D721Med (cell line): Measurements from ENCODE around the gene CDH24.

Experiments used
- DNase-seq: peaks from one replicate; pipeline ENCODE4 v3.0.0; 2011; ENCODE audit warnings: low spot score; ENCODE audit not compliant: insufficient read length
- FAIRE-seq: peaks from 2 replicates; lab custom pipeline; 2011; peaks lifted over from hg19 to GRCh38; lab: Jason Lieb, UNC
- TF ChIP-seq, protein P1 (sequence below): IDR thresholded peaks from 2 replicates; pipeline ENCODE4 v1.5.1; 2012; ENCODE audit warnings: mild to moderate bottlenecking, control low read depth; ENCODE audit not compliant: insufficient read depth; ENCODE audit errors: missing control alignments

The CDH24 gene

DNA sequence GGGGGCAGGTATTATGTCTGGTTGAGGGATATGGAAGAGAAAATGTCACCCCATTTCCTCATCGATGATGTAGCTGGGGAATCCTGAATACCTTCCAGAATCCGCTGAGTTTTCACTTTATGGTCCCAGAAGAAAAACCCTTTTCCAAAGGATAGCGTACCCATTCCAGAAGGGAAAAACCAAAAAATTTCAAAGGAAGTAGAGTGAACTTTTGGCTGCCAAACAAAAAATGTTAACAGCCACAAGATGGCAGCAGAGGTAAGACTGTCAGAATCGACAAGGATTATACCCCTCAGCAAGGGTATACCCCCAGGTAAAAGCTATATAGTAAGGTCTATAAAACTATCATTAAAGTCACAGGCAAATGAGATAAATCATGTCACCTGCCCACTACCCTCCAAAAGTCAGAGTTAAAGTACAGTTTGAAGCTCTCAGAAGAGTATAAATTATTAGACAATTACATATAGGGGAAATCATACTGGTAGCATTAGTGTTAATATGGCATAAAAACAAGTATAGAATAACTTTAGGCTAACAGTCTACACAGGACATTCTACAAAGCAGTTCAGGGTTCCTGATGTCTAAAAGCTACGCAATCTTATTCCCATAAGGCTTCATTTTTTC is 19.6 kb upstream of the CDH24 start:
- TF ChIP-seq, protein P1, sequence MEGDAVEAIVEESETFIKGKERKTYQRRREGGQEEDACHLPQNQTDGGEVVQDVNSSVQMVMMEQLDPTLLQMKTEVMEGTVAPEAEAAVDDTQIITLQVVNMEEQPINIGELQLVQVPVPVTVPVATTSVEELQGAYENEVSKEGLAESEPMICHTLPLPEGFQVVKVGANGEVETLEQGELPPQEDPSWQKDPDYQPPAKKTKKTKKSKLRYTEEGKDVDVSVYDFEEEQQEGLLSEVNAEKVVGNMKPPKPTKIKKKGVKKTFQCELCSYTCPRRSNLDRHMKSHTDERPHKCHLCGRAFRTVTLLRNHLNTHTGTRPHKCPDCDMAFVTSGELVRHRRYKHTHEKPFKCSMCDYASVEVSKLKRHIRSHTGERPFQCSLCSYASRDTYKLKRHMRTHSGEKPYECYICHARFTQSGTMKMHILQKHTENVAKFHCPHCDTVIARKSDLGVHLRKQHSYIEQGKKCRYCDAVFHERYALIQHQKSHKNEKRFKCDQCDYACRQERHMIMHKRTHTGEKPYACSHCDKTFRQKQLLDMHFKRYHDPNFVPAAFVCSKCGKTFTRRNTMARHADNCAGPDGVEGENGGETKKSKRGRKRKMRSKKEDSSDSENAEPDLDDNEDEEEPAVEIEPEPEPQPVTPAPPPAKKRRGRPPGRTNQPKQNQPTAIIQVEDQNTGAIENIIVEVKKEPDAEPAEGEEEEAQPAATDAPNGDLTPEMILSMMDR, result peak; percentile 53
- DNase-seq (no peak), FAIRE-seq (no peak)

DNA sequence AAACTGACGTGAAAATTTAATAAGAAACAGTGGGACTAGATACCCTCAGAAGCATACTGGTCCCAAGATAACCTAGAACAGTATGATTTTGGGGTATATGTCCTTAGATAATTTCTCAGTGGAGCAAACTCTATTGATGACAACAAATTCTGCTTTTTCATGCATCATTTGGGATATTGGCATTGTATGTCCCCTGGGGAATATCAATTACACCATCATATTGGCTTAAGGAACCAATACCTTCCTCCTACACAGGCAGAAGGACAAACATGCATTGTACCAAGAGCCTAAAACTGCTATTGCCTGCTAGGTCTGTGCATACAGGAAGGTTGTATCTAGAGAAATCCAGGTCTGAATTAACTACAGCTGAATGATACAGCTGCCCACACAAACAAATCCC is 17.6 kb upstream of the CDH24 start:
- DNase-seq (no peak), FAIRE-seq (no peak)
- TF ChIP-seq, protein P1, result no peak

DNA sequence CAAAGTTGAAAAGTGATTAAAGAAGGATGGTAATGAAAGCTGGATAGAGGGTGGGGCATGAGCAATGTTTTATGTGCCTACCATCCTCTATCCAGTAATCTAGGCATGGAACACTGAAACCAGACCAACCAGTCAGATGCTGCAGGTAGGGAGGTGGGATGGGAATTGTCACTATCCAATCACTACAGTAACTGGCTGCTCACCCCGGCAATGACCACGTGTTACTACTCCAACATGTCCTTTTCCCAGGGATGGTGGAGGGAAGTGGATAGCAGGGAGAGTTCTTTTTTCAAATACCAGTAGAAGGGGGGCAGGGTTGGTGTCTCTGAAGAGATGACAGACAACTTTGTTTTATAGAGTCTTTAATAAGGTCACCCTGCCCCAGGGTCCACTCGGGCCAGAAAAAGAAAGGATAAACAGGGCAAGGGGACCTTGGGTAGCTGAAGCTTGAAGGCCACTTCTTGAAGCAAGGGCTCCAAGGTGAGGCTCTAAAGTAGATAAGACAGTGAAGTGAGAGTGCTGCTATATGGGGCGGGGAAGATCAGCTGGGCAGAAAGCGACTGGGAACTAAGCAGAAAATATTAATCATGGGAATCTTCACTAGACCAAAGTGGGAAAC is 14.7 kb upstream of the CDH24 start:
- DNase-seq (no peak), FAIRE-seq (no peak)
- TF ChIP-seq, protein P1, result no peak

- FAIRE-seq (no peak), DNase-seq (no peak)
- TF ChIP-seq, protein P1, result no peak
These were observed 14.1 kb upstream of the CDH24 start for GRCh38 chr14:23071244-23071920.

DNA sequence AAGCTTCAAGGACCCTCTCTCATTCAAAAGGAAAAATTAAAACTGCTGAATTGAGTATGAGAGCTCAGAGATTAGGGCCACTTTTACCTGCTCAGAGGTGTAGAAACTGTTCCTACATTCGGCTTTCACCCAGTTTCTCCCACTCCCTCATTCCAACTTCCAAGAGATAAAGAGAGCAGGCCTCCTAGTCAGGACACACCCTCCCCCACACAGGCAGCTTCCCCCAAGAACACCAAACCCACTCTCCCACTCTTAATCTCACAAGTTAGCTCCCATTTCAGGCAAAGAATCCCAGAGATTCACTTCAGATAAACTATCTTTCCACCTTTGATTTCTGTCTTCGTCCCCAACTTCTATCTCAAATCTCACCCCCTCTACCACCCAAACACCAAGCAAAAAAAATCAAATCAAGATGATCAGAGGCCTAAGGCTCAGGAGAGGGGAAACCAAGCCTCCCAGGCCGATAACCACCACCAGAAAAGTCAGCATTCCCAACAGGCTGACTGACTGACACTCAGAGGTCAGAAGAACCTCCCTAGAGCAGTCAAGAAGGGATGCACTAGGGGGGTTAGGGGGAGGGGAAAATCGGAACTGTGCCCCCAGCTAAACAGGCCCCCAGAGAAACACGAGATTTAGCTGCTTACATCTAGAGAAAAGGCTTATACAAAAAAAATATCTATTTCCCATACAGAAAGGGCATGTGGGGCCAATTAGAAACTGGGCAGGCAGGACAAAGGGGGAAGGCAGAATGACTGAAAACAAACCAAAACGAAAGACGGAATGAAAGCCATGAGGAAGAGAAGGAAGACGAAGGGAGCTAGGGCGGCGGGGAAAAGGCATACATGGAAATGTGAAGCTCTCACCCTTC is 13.2 kb upstream of the CDH24 start:
- DNase-seq, result no peak
- no peak for FAIRE-seq
- TF ChIP-seq, protein P1, result no peak

DNA sequence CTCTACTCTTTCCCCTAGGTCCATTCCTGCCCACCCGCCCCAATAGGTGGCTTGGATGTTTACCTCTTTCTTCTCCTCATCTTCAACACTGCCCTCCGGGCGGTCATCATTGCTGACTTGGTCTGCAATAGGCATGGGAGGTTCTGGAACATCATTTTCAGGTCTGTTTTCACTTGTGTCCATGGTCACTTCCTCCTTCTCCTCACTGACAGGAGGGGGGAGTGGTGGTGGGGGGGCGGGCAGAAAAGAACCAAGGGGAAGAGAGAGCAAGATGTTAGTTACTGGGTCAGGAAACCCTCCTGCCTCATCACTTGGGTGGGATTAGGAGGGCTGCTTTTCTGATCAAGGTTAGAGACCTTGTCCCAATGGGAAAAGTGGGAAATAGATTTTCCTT is 12.1 kb upstream of the CDH24 start:
- TF ChIP-seq, protein P1, result no peak
- DNase-seq (no peak), FAIRE-seq (no peak)
